HepG2 (cell line): ENCODE data around the gene FTCD. TPM values are rescaled to one million over a fixed set of nuclear protein-coding genes. Genes with fewer than 3 reads are reported as not detected.

Experiments used
- AGO2 ChIP-seq: fragments of 200-400 bp; formaldehyde crosslinking; optimal IDR thresholded peaks from 2 replicates; pipeline ENCODE3; 2017; ENCODE audit warnings: mild to moderate bottlenecking, low read depth, low read length, moderate library complexity
- GATAD2A ChIP-seq: IDR thresholded peaks from 2 replicates; pipeline ENCODE4 v1.6.1; 2016
- GZF1 ChIP-seq: sonication (generic); formaldehyde crosslinking; IDR thresholded peaks from 2 replicates; pipeline ENCODE4 v1.5.1; 2020; ENCODE audit warnings: mild to moderate bottlenecking, missing genetic modification reagents
- HNRNPUL1 ChIP-seq: fragments of 200-400 bp; formaldehyde crosslinking; IDR thresholded peaks from 2 replicates; pipeline ENCODE4 v1.6.1; 2017; ENCODE audit warnings: low read depth, mild to moderate bottlenecking, low read length, moderate library complexity
- HOXD1 ChIP-seq: sonication (generic); formaldehyde crosslinking; IDR thresholded peaks from 2 replicates; pipeline ENCODE4 v1.5.0; 2020; ENCODE audit warnings: missing genetic modification reagents
- JUN ChIP-seq: sonication (generic); formaldehyde crosslinking; IDR thresholded peaks from 2 replicates; pipeline ENCODE4 v1.4.0; 2020; ENCODE audit warnings: mild to moderate bottlenecking, missing genetic modification reagents
- KDM6A ChIP-seq: IDR thresholded peaks from 2 replicates; pipeline ENCODE4 v1.6.1; 2016; ENCODE audit warnings: low read depth
- NFKBIZ ChIP-seq: IDR thresholded peaks from 2 replicates; pipeline ENCODE4 v1.6.1; 2018; ENCODE audit warnings: missing genetic modification reagents, missing compliant biosample characterization
- NFRKB ChIP-seq: fragments of 450-650 bp; IDR thresholded peaks from 2 replicates; pipeline ENCODE4 v1.6.1; 2017
- PCBP2 ChIP-seq: fragments of 200-400 bp; formaldehyde crosslinking; optimal IDR thresholded peaks from 2 replicates; pipeline ENCODE3; 2018; ENCODE audit warnings: low read length, low read depth; ENCODE audit not compliant: poor library complexity, severe bottlenecking
- POGZ ChIP-seq: sonication (generic); formaldehyde crosslinking; IDR thresholded peaks from 2 replicates; pipeline ENCODE4 v1.4.0; 2020; ENCODE audit warnings: mild to moderate bottlenecking, missing genetic modification reagents
- PRMT3 ChIP-seq: sonication (generic); formaldehyde crosslinking; IDR thresholded peaks from 2 replicates; pipeline ENCODE4 v1.8.1; 2022; ENCODE audit warnings: low read depth, mild to moderate bottlenecking, moderate library complexity, missing genetic modification reagents, borderline replicate concordance
- RXRA ChIP-seq: sonication (generic); formaldehyde crosslinking; IDR thresholded peaks from 2 replicates; pipeline ENCODE4 v1.5.1; 2020; ENCODE audit warnings: missing genetic modification reagents
- THAP9 ChIP-seq: sonication (generic); formaldehyde crosslinking; IDR thresholded peaks from 2 replicates; pipeline ENCODE4; 2020; ENCODE audit warnings: missing genetic modification reagents, mild to moderate bottlenecking, borderline replicate concordance
- ZBTB20 ChIP-seq: sonication (generic); formaldehyde crosslinking; IDR thresholded peaks from 2 replicates; pipeline ENCODE4 v1.8.1; 2023; ENCODE audit warnings: missing genetic modification reagents, low read depth, mild to moderate bottlenecking, borderline replicate concordance
- ZC3H4 ChIP-seq: sonication (generic); formaldehyde crosslinking; IDR thresholded peaks from 2 replicates; pipeline ENCODE4 v1.4.0; 2020; ENCODE audit warnings: missing genetic modification reagents, borderline replicate concordance
- ZHX2 ChIP-seq, 2 experiments: sonication (generic) in 1 of 2; formaldehyde crosslinking in 1 of 2; IDR thresholded peaks; 2 replicates each; pipeline versions ENCODE4 v1.6.1 to v1.9.0; 2014 to 2022; ENCODE audit warnings: antibody characterized with exemption in 1 of 2, borderline replicate concordance in 1 of 2, inconsistent platforms in 1 of 2, low read depth in 1 of 2, missing genetic modification reagents in 1 of 2
- ZNF784 ChIP-seq: sonication (generic); formaldehyde crosslinking; IDR thresholded peaks from 2 replicates; pipeline ENCODE4 v1.5.1; 2020; ENCODE audit warnings: missing genetic modification reagents, mild to moderate bottlenecking, borderline replicate concordance
- polyA plus RNA-seq, 8 experiments: library from polyadenylated mRNA; depleted of rRNA in 3 of 8; stranded (reverse) in 7 of 8; unstranded in 1 of 8; fragments of >200 nt; fragmentation: Illumina TruSeq in 4 of 8; extraction: Trizol in 4 of 8; gene quantifications; 2 replicates each; pipeline versions ENCODE4 v1.2.1 to v1.2.3, GENCODE V29; 2011 to 2016; ENCODE audit warnings: low read depth in 4 of 8, missing spikeins in 1 of 8, mixed read lengths in 1 of 8; ENCODE audit not compliant: insufficient read depth in 1 of 8
- total RNA-seq, 5 experiments: library from RNA; depleted of rRNA; stranded (reverse); fragments of >200 nt; fragmentation: Illumina TruSeq; extraction: Trizol; gene quantifications; 2 replicates each; pipeline ENCODE4 v1.2.3, GENCODE V29; 2016; ENCODE audit warnings: low read depth in 1 of 5

FTCD gene
- total and polyA plus RNA-seq, 2 of the 13 experiments (the other 11 are each of a cell fraction or from before 2014, with no cell fraction given) = 75.7 to 105 TPM

- TF ChIP-seq ZHX2 (IDR thresholded peaks at IDR 0.05; ENCODE audit: low read depth) = no peak
- TF ChIP-seq ZHX2 (CRISPR knock-in tag; IDR thresholded peaks at IDR 0.05; ENCODE audit: borderline replicate concordance) = no peak
- no peak for TF ChIP-seq GZF1
- TF ChIP-seq JUN = no peak
- no peak for TF ChIP-seq HOXD1 (CRISPR knock-in tag)
- peak; percentile 54; the same call in 1 of the 2 replicates for TF ChIP-seq KDM6A (CRISPR knock-in tag)
- TF ChIP-seq NFRKB = no peak
- peak; percentile 78 for TF ChIP-seq GATAD2A (CRISPR knock-in tag)
- peak; percentile 70; the same call in 1 of the 2 replicates for TF ChIP-seq ZNF784
- peak; percentile 76; the same call in 1 of the 2 replicates for TF ChIP-seq PRMT3 (CRISPR knock-in tag)
- TF ChIP-seq ZC3H4 (CRISPR knock-in tag) = peak; percentile 34; the same call in 1 of the 2 replicates
- peak; percentile 11; the same call in 1 of the 2 replicates for TF ChIP-seq POGZ (CRISPR knock-in tag)
- no peak for TF ChIP-seq ZBTB20 (CRISPR knock-in tag)
- no peak for TF ChIP-seq NFKBIZ (CRISPR knock-in tag)
- no peak for TF ChIP-seq HNRNPUL1
- TF ChIP-seq RXRA (CRISPR knock-in tag) = peak; percentile 86
- TF ChIP-seq AGO2 = peak; percentile 56
- peak; percentile 72; the same call in 1 of the 2 replicates for TF ChIP-seq THAP9 (CRISPR knock-in tag)
- no peak for TF ChIP-seq PCBP2
Observed at GRCh38 chr21:46155514-46156377, at the start of gene FTCD (continued).
